Type B pancreatic cell (in vitro differentiated cells): ENCODE results near the gene PLAAT4. TPM values are rescaled to one million over a fixed set of nuclear protein-coding genes. Genes with fewer than 3 reads are reported as not detected.

Experiments
- DNase-seq: peaks from one replicate; pipeline ENCODE4 v3.0.0; 2021; ENCODE audit warnings: mixed read lengths; ENCODE audit not compliant: unreplicated experiment; ENCODE audit errors: extremely low spot score
- H3K27ac Mint-ChIP-seq: 2 replicates; pipeline ENCODE4 v1.8.0; 2021; ENCODE audit warnings: mild to moderate bottlenecking, mixed read lengths
- H3K27me3 Mint-ChIP-seq: 2 replicates; pipeline ENCODE4 v1.8.0; 2021; ENCODE audit warnings: mixed read lengths
- H3K36me3 Mint-ChIP-seq: 2 replicates; pipeline ENCODE4 v1.8.0; 2021; ENCODE audit warnings: mixed read lengths
- H3K4me1 Mint-ChIP-seq: one replicate; pipeline ENCODE4 v1.8.0; 2021; ENCODE audit warnings: mixed read lengths; ENCODE audit not compliant: unreplicated experiment
- H3K4me3 Mint-ChIP-seq: 2 replicates; pipeline ENCODE4 v1.8.0; 2021; ENCODE audit warnings: mild to moderate bottlenecking, mixed read lengths
- H3K9me3 Mint-ChIP-seq: 2 replicates; pipeline ENCODE4 v1.8.0; 2021; ENCODE audit warnings: mixed read lengths
- total RNA-seq: library from RNA; stranded (reverse); gene quantifications from 2 replicates; pipeline ENCODE4 v1.2.1, GENCODE V29; 2021; ENCODE audit warnings: low replicate concordance
- TF ChIP-seq, protein P1 (sequence below): fragments of 200-600 bp; sonication (generic); conservative IDR thresholded peaks from 2 replicates; pipeline ENCODE4 v1.5.0; 2021; ENCODE audit warnings: antibody characterized with exemption, mild to moderate bottlenecking

PLAAT4 gene
- total RNA-seq, 1 donor from 2014 or later, result 131 TPM

DNA sequence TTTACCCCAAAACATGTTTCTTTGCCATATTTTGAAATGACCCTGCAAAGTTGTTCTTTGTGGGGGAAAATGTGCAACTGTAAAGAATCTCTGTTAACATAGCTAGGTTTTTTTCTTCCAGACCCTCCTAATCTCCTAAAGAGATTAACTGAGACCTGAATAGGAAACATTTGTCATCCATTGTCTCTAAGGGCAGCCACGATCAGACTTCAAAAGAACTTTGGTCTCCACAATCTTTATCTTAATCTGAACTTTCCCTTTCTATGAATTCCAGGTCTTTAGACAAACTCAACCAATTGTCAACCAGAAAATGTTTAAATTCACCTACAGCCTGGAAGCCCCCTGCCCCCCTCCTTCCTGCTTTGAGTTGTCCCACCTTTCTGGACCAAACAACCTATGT lies 35.4 kb upstream of the PLAAT4 start:
- TF ChIP-seq, protein P1, sequence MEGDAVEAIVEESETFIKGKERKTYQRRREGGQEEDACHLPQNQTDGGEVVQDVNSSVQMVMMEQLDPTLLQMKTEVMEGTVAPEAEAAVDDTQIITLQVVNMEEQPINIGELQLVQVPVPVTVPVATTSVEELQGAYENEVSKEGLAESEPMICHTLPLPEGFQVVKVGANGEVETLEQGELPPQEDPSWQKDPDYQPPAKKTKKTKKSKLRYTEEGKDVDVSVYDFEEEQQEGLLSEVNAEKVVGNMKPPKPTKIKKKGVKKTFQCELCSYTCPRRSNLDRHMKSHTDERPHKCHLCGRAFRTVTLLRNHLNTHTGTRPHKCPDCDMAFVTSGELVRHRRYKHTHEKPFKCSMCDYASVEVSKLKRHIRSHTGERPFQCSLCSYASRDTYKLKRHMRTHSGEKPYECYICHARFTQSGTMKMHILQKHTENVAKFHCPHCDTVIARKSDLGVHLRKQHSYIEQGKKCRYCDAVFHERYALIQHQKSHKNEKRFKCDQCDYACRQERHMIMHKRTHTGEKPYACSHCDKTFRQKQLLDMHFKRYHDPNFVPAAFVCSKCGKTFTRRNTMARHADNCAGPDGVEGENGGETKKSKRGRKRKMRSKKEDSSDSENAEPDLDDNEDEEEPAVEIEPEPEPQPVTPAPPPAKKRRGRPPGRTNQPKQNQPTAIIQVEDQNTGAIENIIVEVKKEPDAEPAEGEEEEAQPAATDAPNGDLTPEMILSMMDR, result no peak
- H3K9me3 Mint-ChIP-seq, result peaks cover 7% of the 10 kb centered on the region
- H3K27ac Mint-ChIP-seq, result no peak overlapping the region
- H3K27me3 Mint-ChIP-seq, result no peaks in the 10 kb centered on the region
- DNase-seq, result no peak
- no peaks in the 10 kb centered on the region for H3K36me3 Mint-ChIP-seq
- no peak overlapping the region for H3K4me3 Mint-ChIP-seq
- peaks cover 18% of the 10 kb centered on the region for H3K4me1 Mint-ChIP-seq

DNA sequence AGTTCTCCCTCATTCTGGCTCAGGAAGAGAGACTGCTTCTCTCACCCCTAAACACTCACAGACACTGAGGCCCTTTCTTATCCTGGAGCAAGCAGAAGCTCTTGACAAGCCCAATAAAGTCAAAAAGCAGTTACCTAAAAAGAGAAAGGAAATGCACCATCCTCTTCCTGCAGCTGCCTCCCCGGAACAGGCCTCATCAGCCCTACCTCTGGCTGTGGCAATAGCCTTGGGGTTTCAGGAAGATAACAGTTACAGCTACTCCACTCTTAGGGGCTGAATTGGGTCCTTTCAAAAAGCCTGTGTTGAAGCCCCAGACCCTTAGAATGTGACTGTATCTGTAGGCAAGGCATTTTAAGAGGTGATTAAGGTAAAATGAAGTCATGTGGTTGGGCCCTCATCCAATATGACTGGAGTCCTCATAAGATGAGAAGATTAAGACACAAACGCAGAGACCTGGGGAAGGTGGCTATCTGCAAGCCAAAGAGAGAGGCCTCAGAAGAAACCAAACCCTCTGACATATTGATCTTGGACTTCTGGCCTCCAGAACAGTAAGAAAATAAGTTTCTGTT lies 34.3 kb upstream of the PLAAT4 start:
- Mint-ChIP-seq H3K36me3 (no peaks in the 10 kb centered on the region), H3K4me3 (no peak overlapping the region), H3K27ac (no peak overlapping the region), H3K9me3 (peaks cover 1% of the 10 kb centered on the region), H3K4me1 (peaks cover 21% of the 10 kb centered on the region), H3K27me3 (no peaks in the 10 kb centered on the region)
- DNase-seq, result no peak
- TF ChIP-seq, protein P1, result no peak

DNA sequence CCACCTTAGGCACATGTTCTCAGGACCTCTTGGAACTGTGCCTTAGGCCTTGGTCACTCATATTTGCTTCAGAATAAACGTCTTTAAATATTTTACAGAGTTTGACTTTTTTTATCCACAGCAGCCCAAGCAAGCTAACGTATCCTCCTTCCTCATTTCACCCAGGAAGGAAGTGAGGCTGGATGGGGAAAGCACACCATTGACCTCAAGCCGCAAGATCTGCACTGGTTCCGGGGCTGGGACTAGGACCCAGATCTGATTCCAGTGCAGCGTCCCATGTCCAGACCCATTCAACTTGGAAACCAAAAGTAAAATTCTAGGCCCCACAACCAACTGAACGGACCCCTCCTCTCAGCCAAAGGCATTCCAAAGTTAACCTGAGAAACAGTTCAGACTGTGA lies 33.1 kb upstream of the PLAAT4 start:
- H3K27ac Mint-ChIP-seq, result no peak overlapping the region
- no peak for DNase-seq
- H3K27me3 Mint-ChIP-seq, result no peaks in the 10 kb centered on the region
- H3K36me3 Mint-ChIP-seq, result no peaks in the 10 kb centered on the region
- H3K9me3 Mint-ChIP-seq, result no peaks in the 10 kb centered on the region
- TF ChIP-seq, protein P1, result no peak
- no peak overlapping the region for H3K4me3 Mint-ChIP-seq
- peaks cover 28% of the 10 kb centered on the region for H3K4me1 Mint-ChIP-seq

DNA sequence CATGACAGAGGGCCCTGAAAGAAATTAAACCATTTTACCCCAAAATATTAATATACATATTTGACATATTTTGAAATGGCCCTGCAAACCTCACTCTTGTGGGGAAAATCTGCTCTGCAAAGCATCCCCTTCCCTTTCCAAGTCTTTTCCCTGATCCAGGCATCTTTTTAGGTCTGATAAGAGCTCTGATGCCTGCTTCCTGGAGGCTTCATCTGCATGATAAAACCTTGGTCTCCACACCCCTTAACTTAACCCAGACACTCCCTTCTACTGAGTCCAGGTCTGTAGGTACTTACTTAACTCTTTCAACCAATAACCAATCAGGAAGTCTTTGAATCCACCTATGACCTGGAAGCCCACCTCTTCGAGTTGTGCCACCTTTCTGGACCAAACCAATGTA lies 32.6 kb upstream of the PLAAT4 start:
- Mint-ChIP-seq H3K36me3 (no peaks in the 10 kb centered on the region), H3K27me3 (no peaks in the 10 kb centered on the region), H3K4me3 (no peak overlapping the region), H3K27ac (no peak overlapping the region), H3K9me3 (no peaks in the 10 kb centered on the region), H3K4me1 (peaks cover 28% of the 10 kb centered on the region)
- no peak for DNase-seq
- TF ChIP-seq, protein P1, result no peak

DNA sequence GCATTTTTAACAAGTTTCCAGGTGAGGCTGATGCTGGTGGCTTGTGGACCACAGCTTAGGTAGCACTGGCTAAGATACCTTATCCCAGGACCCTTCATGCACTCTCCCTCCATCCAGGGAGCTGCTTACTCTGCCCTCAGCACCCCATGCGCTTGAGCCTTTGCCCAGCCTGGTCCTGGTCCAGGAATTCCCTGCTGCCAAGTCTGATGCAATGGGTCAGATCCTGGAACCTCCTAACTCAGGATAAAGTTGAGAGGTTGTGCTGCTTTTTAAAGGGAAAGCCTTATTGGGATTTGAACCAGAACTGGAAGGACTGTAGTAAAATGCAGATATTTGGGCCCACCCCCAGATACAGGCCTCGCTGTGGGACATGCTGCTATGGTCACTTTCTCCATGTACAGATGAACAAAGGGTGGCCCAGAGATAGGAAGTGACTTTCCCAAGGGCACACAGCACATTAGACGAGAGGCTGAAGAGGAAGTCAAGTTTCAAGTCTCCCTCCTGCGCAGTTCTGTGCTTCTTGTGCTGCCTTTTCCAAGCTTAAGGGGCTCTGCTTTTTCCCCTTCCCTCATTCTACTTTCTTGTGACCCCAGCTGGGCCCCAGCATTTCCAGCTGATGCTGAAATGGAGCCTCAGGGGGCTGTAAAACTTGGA lies 31.5 kb upstream of the PLAAT4 start:
- Mint-ChIP-seq H3K36me3 (no peaks in the 10 kb centered on the region), H3K9me3 (no peaks in the 10 kb centered on the region), H3K27ac (no peak overlapping the region), H3K27me3 (no peaks in the 10 kb centered on the region), H3K4me3 (no peak overlapping the region), H3K4me1 (peaks cover 28% of the 10 kb centered on the region)
- TF ChIP-seq, protein P1, result no peak
- DNase-seq, result no peak
